Spleen (tissue), 11 donors: ENCODE results near the gene SSB. TPM values are rescaled to one million over a fixed set of nuclear protein-coding genes. Genes with fewer than 3 reads are reported as not detected.
"Not testable (repeated sequence)": the region's sequence is repeated elsewhere in the genome, so short reads cannot be mapped to it uniquely, and the experiment has no call there.

Experiments used
- DNase-seq: peaks from one replicate; pipeline ENCODE4 v3.0.0-alpha.2; 2020
- H3K27ac ChIP-seq, 8 donors: fragments of 200-600 bp; sonication (generic) in 7 of 8; 1 replicate in 4 of 8; 2 replicates in 4 of 8; pipeline versions ENCODE4 v1.5.0 to v1.8.0; 2016 to 2021; ENCODE audit warnings: inconsistent platforms in 4 of 8, mild to moderate bottlenecking in 4 of 8, moderate library complexity in 1 of 8
- H3K27me3 ChIP-seq, 7 donors: fragments of 200-600 bp; sonication (generic) in 6 of 7; replicated peaks in 1 of 7; 1 replicate in 4 of 7; 2 replicates in 3 of 7; pipeline versions ENCODE4 v1.5.0 to v1.8.0; 2016 to 2021; ENCODE audit warnings: inconsistent platforms in 3 of 7, mild to moderate bottlenecking in 1 of 7
- H3K36me3 ChIP-seq, 6 donors: fragments of 200-600 bp; sonication (generic) in 5 of 6; 1 replicate in 4 of 6; 2 replicates in 2 of 6; pipeline versions ENCODE4 v1.5.0 to v1.8.0; 2016 to 2021; ENCODE audit warnings: inconsistent platforms in 2 of 6
- H3K4me1 ChIP-seq, 6 donors: fragments of 200-600 bp; sonication (generic) in 5 of 6; 1 replicate in 3 of 6; 2 replicates in 3 of 6; pipeline versions ENCODE4 v1.5.0 to v1.8.0; 2016 to 2021; ENCODE audit warnings: inconsistent platforms in 3 of 6
- H3K4me3 ChIP-seq, 8 donors: fragments of 200-600 bp; sonication (generic) in 7 of 8; 1 replicate in 4 of 8; 2 replicates in 4 of 8; pipeline versions ENCODE4 v1.5.0 to v1.8.0; 2016 to 2021; ENCODE audit warnings: inconsistent platforms in 4 of 8, mild to moderate bottlenecking in 4 of 8, moderate library complexity in 2 of 8
- H3K9me3 ChIP-seq, 8 donors: fragments of 200-600 bp; sonication (generic) in 7 of 8; 1 replicate in 4 of 8; 2 replicates in 4 of 8; pipeline versions ENCODE4 v1.5.0 to v1.8.0; 2016 to 2021; ENCODE audit warnings: inconsistent platforms in 4 of 8
- POLR2A ChIP-seq, 3 donors: fragments of 450-650 bp; IDR thresholded peaks; one replicate each; pipeline ENCODE4 v1.5.1; 2017; ENCODE audit warnings: antibody characterized with exemption in 3 of 3, mild to moderate bottlenecking in 1 of 3
- POLR2AphosphoS5 ChIP-seq, 3 donors: sonication (generic); formaldehyde crosslinking; IDR thresholded peaks; one replicate each; pipeline ENCODE4 v1.5.1; 2017; ENCODE audit warnings: antibody characterized with exemption in 3 of 3
- WGBS, 5 donors: extraction: QIAGEN DNeasy Blood & Tissue Kit in 3 of 5; methylation state at CpG; one replicate each; pipeline versions ENCODE4 v1.1.5 to v1.1.7; 2013 to 2018; 5-methylcytosine and 5-hydroxymethylcytosine counted together
- intact Hi-C: fragments of 100-400 bp; cut with DNase I; formaldehyde crosslinking; loops from one replicate; pipeline ENCODE4 v1.15.0; 2023; ENCODE audit warnings: low total_unique reads
- polyA plus RNA-seq, 3 donors: library from polyadenylated mRNA; stranded (reverse); fragments of 200-250 nt; gene quantifications; one replicate each; pipeline ENCODE4 v1.2.1, GENCODE V29; 2013
- total RNA-seq, 7 donors: library from RNA; depleted of rRNA in 3 of 7; stranded (reverse); fragments of >200 nt in 3 of 7; fragmentation: NEBNext Ultra II Directional in 4 of 7; extraction: Animal tissue kit (Norgen Biotek cat#: 25700) in 4 of 7; gene quantifications; one replicate each; pipeline versions ENCODE4 v1.1.0 to v1.2.1, GENCODE V29; 2016 to 2021
- TF ChIP-seq, protein P1 (sequence below), 11 experiments: fragments of 200-600 bp in 7 of 11; fragments of 450-650 bp in 4 of 11; sonication (generic) in 4 of 11; IDR thresholded peaks in 8 of 11; conservative IDR thresholded peaks in 3 of 11; 1 replicate in 7 of 11; 2 replicates in 4 of 11; pipeline versions ENCODE4 v1.4.0 to v1.8.0; 2016 to 2021; ENCODE audit warnings: antibody characterized with exemption in 11 of 11, inconsistent platforms in 4 of 11, mild to moderate bottlenecking in 1 of 11
- donor health status: healthy with polysubstance abuse.
- donor health status: DM: no; HTN: no; CAD: no; lungs with moderate emphysema.
- donor health status: DM: no; HTN: no; CAD: no.
- donor health status: Bipolar disorder and iron deficiency.
- donor health status: healthy.
- donor health status: DM: no; HTN: no; CAD: no.
- donor health status: DM: yes; HTN: yes; CAD: no.

The SSB gene
- total and polyA plus RNA-seq, 10 donors = 55.1 to 103 (median 74.9) TPM

DNA sequence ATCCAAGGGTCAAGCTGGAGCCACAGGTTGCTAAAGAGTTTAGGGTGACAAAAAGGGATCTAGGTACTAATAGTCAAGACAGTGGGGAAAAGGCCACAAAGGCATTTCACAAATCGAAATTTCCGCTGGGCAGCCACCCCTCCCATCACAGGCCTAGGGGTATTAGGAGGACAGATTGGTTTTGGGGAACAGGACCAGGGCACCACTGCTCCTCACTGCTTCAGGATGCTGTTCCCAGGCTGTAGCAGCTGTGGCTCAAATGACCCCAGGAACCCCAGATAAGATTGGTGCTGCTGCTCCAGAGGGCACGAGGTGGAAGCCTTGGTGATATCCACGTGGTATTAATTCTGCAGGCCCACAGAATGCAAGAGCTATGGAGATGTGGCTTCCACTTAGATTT, 42.3 kb upstream of the SSB start:
- TF ChIP-seq POLR2AphosphoS5 (IDR thresholded peaks at IDR 0.05) = no peak
- TF ChIP-seq, protein P1, sequence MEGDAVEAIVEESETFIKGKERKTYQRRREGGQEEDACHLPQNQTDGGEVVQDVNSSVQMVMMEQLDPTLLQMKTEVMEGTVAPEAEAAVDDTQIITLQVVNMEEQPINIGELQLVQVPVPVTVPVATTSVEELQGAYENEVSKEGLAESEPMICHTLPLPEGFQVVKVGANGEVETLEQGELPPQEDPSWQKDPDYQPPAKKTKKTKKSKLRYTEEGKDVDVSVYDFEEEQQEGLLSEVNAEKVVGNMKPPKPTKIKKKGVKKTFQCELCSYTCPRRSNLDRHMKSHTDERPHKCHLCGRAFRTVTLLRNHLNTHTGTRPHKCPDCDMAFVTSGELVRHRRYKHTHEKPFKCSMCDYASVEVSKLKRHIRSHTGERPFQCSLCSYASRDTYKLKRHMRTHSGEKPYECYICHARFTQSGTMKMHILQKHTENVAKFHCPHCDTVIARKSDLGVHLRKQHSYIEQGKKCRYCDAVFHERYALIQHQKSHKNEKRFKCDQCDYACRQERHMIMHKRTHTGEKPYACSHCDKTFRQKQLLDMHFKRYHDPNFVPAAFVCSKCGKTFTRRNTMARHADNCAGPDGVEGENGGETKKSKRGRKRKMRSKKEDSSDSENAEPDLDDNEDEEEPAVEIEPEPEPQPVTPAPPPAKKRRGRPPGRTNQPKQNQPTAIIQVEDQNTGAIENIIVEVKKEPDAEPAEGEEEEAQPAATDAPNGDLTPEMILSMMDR (IDR thresholded peaks at IDR 0.05 in 8 of 11, conservative IDR thresholded peaks at IDR 0.05 in 3 of 11) = no peak
- no peak for TF ChIP-seq POLR2A (IDR thresholded peaks at IDR 0.05)
- H3K4me3 ChIP-seq = no peak overlapping the region
- intact Hi-C loops = no loop called here

DNA sequence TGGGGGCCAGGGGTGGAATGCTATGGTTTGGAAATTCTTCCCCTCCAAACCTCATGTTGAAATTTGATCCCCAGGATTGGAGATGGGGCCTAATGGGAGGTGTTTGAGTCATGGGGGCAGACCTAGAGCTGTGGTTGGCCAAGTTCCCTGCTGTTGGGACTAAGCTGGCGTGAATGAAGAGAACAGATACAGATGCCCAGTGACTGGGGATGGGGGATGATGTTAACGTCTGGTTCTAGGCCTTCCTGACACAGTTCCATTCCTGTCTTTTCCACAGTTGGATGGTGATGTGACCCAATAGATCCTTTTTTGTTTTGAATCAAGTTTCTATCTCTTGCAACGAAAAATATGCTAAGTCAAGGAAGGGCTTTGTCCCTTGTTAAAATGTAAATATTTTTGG, 41.3 kb upstream of the SSB start:
- 67 to 98% (median 77%) methylated on average over 3 of the region's 3 CpGs for WGBS, 5 donors
- TF ChIP-seq POLR2AphosphoS5 (IDR thresholded peaks at IDR 0.05) = no peak
- TF ChIP-seq, protein P1 (IDR thresholded peaks at IDR 0.05 in 8 of 11, conservative IDR thresholded peaks at IDR 0.05 in 3 of 11) = no peak
- TF ChIP-seq POLR2A (IDR thresholded peaks at IDR 0.05) = no peak
- Histone ChIP-seq H3K27ac (no peak overlapping the region), H3K9me3 (no peaks in the 10 kb centered on the region), H3K36me3 (no peaks in the 10 kb centered on the region), H3K4me1 (no peaks in the 10 kb centered on the region), H3K4me3 (no peak overlapping the region), H3K27me3 (no peaks in the 10 kb centered on the region)
- no peak for DNase-seq
- intact Hi-C loops = no loop called here

More for the DNA sequence above, 42.3 kb upstream of the SSB start:
- Histone ChIP-seq H3K27ac (no peak overlapping the region), H3K4me1 (no peaks in the 10 kb centered on the region), H3K9me3 (no peaks in the 10 kb centered on the region), H3K36me3 (no peaks in the 10 kb centered on the region), H3K27me3 (no peaks in the 10 kb centered on the region)
- no peak for DNase-seq
- WGBS, 5 donors = 90 to 97% (median 93%) methylated on average over 4 of the region's 4 CpGs

DNA sequence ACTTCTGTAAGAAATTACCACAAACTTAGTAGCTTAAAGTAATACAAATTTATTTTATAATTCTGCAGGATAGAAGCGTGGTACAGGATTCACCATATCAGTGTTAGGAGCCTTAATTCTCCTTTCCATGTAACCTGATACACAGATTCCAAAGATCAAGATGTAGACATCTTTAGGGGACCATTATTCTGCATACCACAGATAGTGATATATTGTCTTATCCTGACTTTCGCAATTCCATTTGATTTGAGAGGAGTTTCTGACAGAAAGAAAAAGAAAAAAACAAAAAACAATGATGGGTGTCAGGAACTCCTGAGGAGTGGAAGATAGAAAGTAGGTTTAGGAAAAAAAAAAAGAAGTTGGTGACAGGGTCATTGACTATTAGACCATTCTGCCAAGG, 40.9 kb upstream of the SSB start:
- H3K27ac ChIP-seq = no peak overlapping the region
- TF ChIP-seq, protein P1 (IDR thresholded peaks at IDR 0.05 in 8 of 11, conservative IDR thresholded peaks at IDR 0.05 in 3 of 11) = no peak
- TF ChIP-seq POLR2AphosphoS5 (IDR thresholded peaks at IDR 0.05) (no peak), POLR2A (IDR thresholded peaks at IDR 0.05) (no peak)

DNA sequence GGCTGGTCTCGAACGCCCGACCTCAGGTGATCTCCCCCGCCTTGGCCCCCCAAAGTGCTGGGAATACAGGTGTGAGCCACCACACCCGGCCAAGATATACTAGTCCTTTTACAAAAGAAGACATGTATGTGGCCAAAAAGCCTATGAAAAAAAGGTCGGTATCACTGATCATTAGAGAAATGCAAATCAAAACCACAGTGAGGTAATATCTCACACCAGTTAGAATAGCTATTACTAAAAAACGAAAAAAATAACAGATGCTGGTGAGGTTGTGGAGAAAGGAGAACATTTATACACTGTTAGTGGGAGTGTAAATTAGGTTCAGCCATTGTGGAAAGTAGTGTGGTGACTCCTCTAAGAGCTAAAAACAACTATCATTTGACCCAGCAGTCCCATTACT, 38.7 kb upstream of the SSB start:
- 59 to 66% (median 64%) methylated on average over 7 of the region's 7 CpGs for WGBS, 5 donors
- H3K27ac ChIP-seq = no peak overlapping the region
- H3K4me3 ChIP-seq = no peak overlapping the region
- TF ChIP-seq POLR2AphosphoS5 (IDR thresholded peaks at IDR 0.05) (no peak), POLR2A (IDR thresholded peaks at IDR 0.05) (no peak)
- TF ChIP-seq, protein P1 (IDR thresholded peaks at IDR 0.05 in 8 of 11, conservative IDR thresholded peaks at IDR 0.05 in 3 of 11) = no peak
- no peaks in the 10 kb centered on the region for H3K4me1 ChIP-seq
- DNase-seq = no peak
- no peaks in the 10 kb centered on the region for H3K36me3 ChIP-seq
- H3K27me3 ChIP-seq = no peaks in the 10 kb centered on the region
- intact Hi-C loops = no loop called here
- no peaks in the 10 kb centered on the region for H3K9me3 ChIP-seq

More for the DNA sequence above, 40.9 kb upstream of the SSB start:
- Histone ChIP-seq H3K4me3 (no peak overlapping the region), H3K27me3 (no peaks in the 10 kb centered on the region), H3K36me3 (no peaks in the 10 kb centered on the region), H3K4me1 (no peaks in the 10 kb centered on the region), H3K9me3 (no peaks in the 10 kb centered on the region)
- no peak for DNase-seq
- intact Hi-C loops = no loop called here
- 93 to 97% (median 97%) methylated on average over 2 of the region's 2 CpGs for WGBS, 5 donors

DNA sequence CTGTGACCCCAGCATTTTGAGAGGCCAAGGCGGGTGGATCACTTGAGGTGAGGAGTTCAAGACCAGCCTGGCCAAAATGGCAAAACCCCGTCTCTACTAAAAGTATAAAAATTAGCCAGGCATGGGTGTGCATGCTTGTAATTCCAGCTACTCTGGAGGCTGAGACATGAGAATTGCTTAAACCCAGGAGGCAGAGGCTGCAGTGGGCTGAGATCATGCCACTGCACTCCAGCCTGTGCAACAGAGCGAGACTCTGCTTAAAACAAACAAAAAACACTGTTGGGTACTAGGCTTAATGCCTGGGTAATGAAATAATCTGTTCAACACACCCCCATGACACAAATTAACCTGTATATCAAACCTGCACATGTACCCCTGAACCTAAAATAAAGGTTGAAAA, 37.9 kb upstream of the SSB start:
- H3K4me3 ChIP-seq, H3K36me3 ChIP-seq, H3K27me3 ChIP-seq, intact Hi-C loops, H3K27ac ChIP-seq, H3K9me3 ChIP-seq, DNase-seq, H3K4me1 ChIP-seq: not testable (repeated sequence)
- 82 to 99% (median 89%) methylated on average over 3 of the region's 3 CpGs for WGBS, 5 donors
